HG03039 (cell line): ENCODE data around the gene LCAT.
"Not testable (repeated sequence)": the region's sequence is repeated elsewhere in the genome, so short reads cannot be mapped to it uniquely, and the experiment has no call there.

Source experiments
- ATAC-seq: cut with Tn5 transposase; IDR thresholded peaks from one replicate; pipeline ENCODE4 v1.9.1; 2021; ENCODE audit warnings: mild to moderate bottlenecking, moderate library complexity; ENCODE audit not compliant: unreplicated experiment

LCAT gene

GRCh38 chr16:67915831-67916723 lies 27.8 kb downstream of the LCAT start:
- ATAC-seq: no peak

- not testable (repeated sequence) for ATAC-seq
These were observed 28.5 kb downstream of the LCAT start for GRCh38 chr16:67915496-67915769.

GRCh38 chr16:67914758-67915495 lies 29.0 kb downstream of the LCAT start:
- no peak for ATAC-seq

GRCh38 chr16:67910158-67910557 lies 33.8 kb downstream of the LCAT start:
- ATAC-seq: no peak

- no peak for ATAC-seq
These were observed 34.7 kb downstream of the LCAT start for GRCh38 chr16:67909056-67909742.

GRCh38 chr16:67907397-67908180 lies 36.3 kb downstream of the LCAT start:
- ATAC-seq: no peak

GRCh38 chr16:67902831-67903230 lies 41.1 kb downstream of the LCAT start:
- ATAC-seq: no peak

- ATAC-seq: no peak
These were observed 42.2 kb downstream of the LCAT start for GRCh38 chr16:67901734-67902133.

- no peak for ATAC-seq
These were observed 46.7 kb downstream of the LCAT start for GRCh38 chr16:67897231-67897630.

- ATAC-seq: peak; percentile 24
These were observed 50.0 kb downstream of the LCAT start for GRCh38 chr16:67893743-67894399.

- ATAC-seq: peak; percentile 77
These were observed 50.8 kb downstream of the LCAT start, which contains the start of gene PSKH1 for GRCh38 chr16:67892899-67893742. PSKH1 (plus strand) TSS chr16:67893254; CDS start chr16:67908750, 15,496 bp downstream.

GRCh38 chr16:67892375-67892774 lies 51.5 kb downstream of the LCAT start:
- no peak for ATAC-seq
